Type B pancreatic cell (in vitro differentiated cells): ENCODE results near the gene GPR39. TPM values are rescaled to one million over a fixed set of nuclear protein-coding genes. Genes with fewer than 3 reads are reported as not detected.

Experiments
- DNase-seq: peaks from one replicate; pipeline ENCODE4 v3.0.0; 2021; ENCODE audit warnings: mixed read lengths; ENCODE audit not compliant: unreplicated experiment; ENCODE audit errors: extremely low spot score
- H3K27ac Mint-ChIP-seq: 2 replicates; pipeline ENCODE4 v1.8.0; 2021; ENCODE audit warnings: mild to moderate bottlenecking, mixed read lengths
- H3K27me3 Mint-ChIP-seq: 2 replicates; pipeline ENCODE4 v1.8.0; 2021; ENCODE audit warnings: mixed read lengths
- H3K36me3 Mint-ChIP-seq: 2 replicates; pipeline ENCODE4 v1.8.0; 2021; ENCODE audit warnings: mixed read lengths
- H3K4me1 Mint-ChIP-seq: one replicate; pipeline ENCODE4 v1.8.0; 2021; ENCODE audit warnings: mixed read lengths; ENCODE audit not compliant: unreplicated experiment
- H3K4me3 Mint-ChIP-seq: 2 replicates; pipeline ENCODE4 v1.8.0; 2021; ENCODE audit warnings: mild to moderate bottlenecking, mixed read lengths
- H3K9me3 Mint-ChIP-seq: 2 replicates; pipeline ENCODE4 v1.8.0; 2021; ENCODE audit warnings: mixed read lengths
- CTCF ChIP-seq: fragments of 200-600 bp; sonication (generic); conservative IDR thresholded peaks from 2 replicates; pipeline ENCODE4 v1.5.0; 2021; ENCODE audit warnings: antibody characterized with exemption, mild to moderate bottlenecking
- total RNA-seq: library from RNA; stranded (reverse); gene quantifications from 2 replicates; pipeline ENCODE4 v1.2.1, GENCODE V29; 2021; ENCODE audit warnings: low replicate concordance

The GPR39 gene
- total RNA-seq, 1 donor from 2014 or later, result 4.1 TPM

GRCh38 chr2:132549935-132550670 lies 133.5 kb downstream of the GPR39 start:
- H3K36me3 Mint-ChIP-seq, result no peaks in the 10 kb centered on the region
- no peak overlapping the region for H3K4me3 Mint-ChIP-seq
- no peak for TF ChIP-seq CTCF
- H3K27me3 Mint-ChIP-seq, result no peaks in the 10 kb centered on the region
- H3K27ac Mint-ChIP-seq, result no peak overlapping the region
- peaks cover 9% of the 10 kb centered on the region for H3K4me1 Mint-ChIP-seq
- peak; percentile 13 for DNase-seq
- H3K9me3 Mint-ChIP-seq, result no peaks in the 10 kb centered on the region

- TF ChIP-seq CTCF, result no peak
- Mint-ChIP-seq H3K4me3 (no peak overlapping the region), H3K9me3 (no peaks in the 10 kb centered on the region), H3K36me3 (no peaks in the 10 kb centered on the region), H3K4me1 (peaks cover 9% of the 10 kb centered on the region), H3K27ac (no peak overlapping the region), H3K27me3 (no peaks in the 10 kb centered on the region)
- no peak for DNase-seq
Observed at GRCh38 chr2:132550946-132551345, 134.3 kb downstream of the GPR39 start.

GRCh38 chr2:132557694-132558093 lies 141.1 kb downstream of the GPR39 start:
- no peak for DNase-seq
- Mint-ChIP-seq H3K4me1 (no peaks in the 10 kb centered on the region), H3K9me3 (no peaks in the 10 kb centered on the region), H3K27me3 (no peaks in the 10 kb centered on the region), H3K36me3 (no peaks in the 10 kb centered on the region), H3K27ac (no peak overlapping the region), H3K4me3 (no peak overlapping the region)
- TF ChIP-seq CTCF, result no peak

GRCh38 chr2:132559326-132559725 lies 142.7 kb downstream of the GPR39 start:
- no peak for DNase-seq
- no peak overlapping the region for H3K4me3 Mint-ChIP-seq
- H3K36me3 Mint-ChIP-seq, result no peaks in the 10 kb centered on the region
- H3K4me1 Mint-ChIP-seq, result no peaks in the 10 kb centered on the region
- H3K9me3 Mint-ChIP-seq, result no peaks in the 10 kb centered on the region
- no peak overlapping the region for H3K27ac Mint-ChIP-seq
- no peaks in the 10 kb centered on the region for H3K27me3 Mint-ChIP-seq
- no peak for TF ChIP-seq CTCF

- no peak for TF ChIP-seq CTCF
- no peaks in the 10 kb centered on the region for H3K27me3 Mint-ChIP-seq
- H3K27ac Mint-ChIP-seq, result no peak overlapping the region
- no peaks in the 10 kb centered on the region for H3K36me3 Mint-ChIP-seq
- H3K4me1 Mint-ChIP-seq, result no peaks in the 10 kb centered on the region
- no peaks in the 10 kb centered on the region for H3K9me3 Mint-ChIP-seq
- DNase-seq, result peak; percentile 13
- no peak overlapping the region for H3K4me3 Mint-ChIP-seq
Observed at GRCh38 chr2:132559921-132560320, 143.3 kb downstream of the GPR39 start.
